ENCODE measurements around the gene NXPH2.
"Not testable (repeated sequence)": the region's sequence is repeated elsewhere in the genome, so short reads cannot be mapped to it uniquely, and the experiment has no call there.

NXPH2 gene

GRCh38 chr2:138708682-138709241 lies 71.4 kb downstream of the NXPH2 start:
- no peak for DNase-seq

- DNase-seq: no peak
Observed at GRCh38 chr2:138707392-138708074, 72.7 kb downstream of the NXPH2 start.

GRCh38 chr2:138703242-138703641 lies 76.9 kb downstream of the NXPH2 start:
- DNase-seq: no peak

GRCh38 chr2:138700716-138701115 lies 79.5 kb downstream of the NXPH2 start:
- DNase-seq: no peak

GRCh38 chr2:138699421-138699820 lies 80.8 kb downstream of the NXPH2 start:
- DNase-seq: no peak

- no peak for DNase-seq
Observed at GRCh38 chr2:138698428-138698827, 81.8 kb downstream of the NXPH2 start.

GRCh38 chr2:138691667-138692066 lies 88.5 kb downstream of the NXPH2 start:
- DNase-seq: no peak

GRCh38 chr2:138689705-138690104 lies 90.5 kb downstream of the NXPH2 start:
- DNase-seq: no peak

GRCh38 chr2:138682163-138682562 lies 98.0 kb downstream of the NXPH2 start:
- DNase-seq: no peak

- no peak for DNase-seq
Observed at GRCh38 chr2:138677221-138677620, 103.0 kb downstream of the NXPH2 start.

GRCh38 chr2:138676619-138677021 lies 103.6 kb downstream of the NXPH2 start:
- no peak for DNase-seq

GRCh38 chr2:138671566-138671965 lies 108.6 kb downstream of the NXPH2 start:
- DNase-seq: no peak

GRCh38 chr2:138670734-138671133 lies 109.5 kb downstream of the NXPH2 start:
- no peak for DNase-seq

- DNase-seq: no peak
Observed at GRCh38 chr2:138665937-138666336, 114.3 kb downstream of the NXPH2 start.

GRCh38 chr2:138658187-138658894 lies 121.8 kb downstream of the NXPH2 start:
- DNase-seq: no peak

- no peak for DNase-seq
Observed at GRCh38 chr2:138654146-138654545, 126.0 kb downstream of the NXPH2 start.

- DNase-seq: no peak
Observed at GRCh38 chr2:138652378-138652777, 127.8 kb downstream of the NXPH2 start.

GRCh38 chr2:138649571-138649970 lies 130.6 kb downstream of the NXPH2 start:
- DNase-seq: no peak

GRCh38 chr2:138648606-138649005 lies 131.6 kb downstream of the NXPH2 start:
- DNase-seq: no peak

- DNase-seq: not testable (repeated sequence)
Observed at GRCh38 chr2:138644776-138645175, 135.4 kb downstream of the NXPH2 start.

- DNase-seq: no peak
Observed at GRCh38 chr2:138640921-138641676, 139.1 kb downstream of the NXPH2 start.

GRCh38 chr2:138637686-138638085 lies 142.5 kb downstream of the NXPH2 start:
- no peak for DNase-seq

- DNase-seq: no peak
Observed at GRCh38 chr2:138637061-138637460, 143.1 kb downstream of the NXPH2 start.

GRCh38 chr2:138633049-138633448 lies 147.1 kb downstream of the NXPH2 start:
- no peak for DNase-seq

All from activated CD8-positive, alpha-beta memory T cell treated with anti-CD3 and anti-CD28 coated beads, Interleukin-2, amount 50 U/mL, for 48 hours (primary cell).